A673 (cell line): ENCODE measurements around the gene DES. TPM values are rescaled to one million over a fixed set of nuclear protein-coding genes. Genes with fewer than 3 reads are reported as not detected.

Experiments
- BruUV-seq: library from RNA; stranded (reverse); fragments of 400-500 nt; replicated peaks from 2 replicates; lab custom pipeline; 2021; lab: Mats Ljungman, UMichigan
- CTCF ChIA-PET: fragments of 300-600 bp; sonication (Branson Sonifier 250); formaldehyde crosslinking; loops from one replicate; lab custom pipeline; 2022; ENCODE audit warnings: antibody characterized with exemption; lab: Charles Lee
- POLR2A ChIA-PET: fragments of 300-600 bp; sonication (Branson Sonifier 250); formaldehyde crosslinking; loops from one replicate; lab custom pipeline; 2022; ENCODE audit warnings: antibody characterized with exemption; ENCODE audit not compliant: low non-redundant PET; lab: Charles Lee
- DNase-seq: peaks from one replicate; pipeline ENCODE4 v3.0.0-alpha.2; 2015; ENCODE audit warnings: low spot score
- H3K27ac ChIP-seq: fragments of 200-600 bp; sonication (generic); 2 replicates; pipeline ENCODE4 v1.5.1; 2016; ENCODE audit warnings: mixed run types, low read depth, mild to moderate bottlenecking, mixed read lengths, antibody characterized with exemption, low read length; ENCODE audit not compliant: poor library complexity, severe bottlenecking
- H3K27me3 ChIP-seq: fragments of 200-600 bp; sonication (generic); replicated peaks from 2 replicates; pipeline ENCODE4 v1.6.1; 2017; ENCODE audit warnings: mixed run types, low read depth, mild to moderate bottlenecking, mixed read lengths, antibody characterized with exemption, low read length; ENCODE audit not compliant: insufficient read depth, poor library complexity
- H3K36me3 ChIP-seq: fragments of 200-600 bp; sonication (generic); 2 replicates; pipeline ENCODE4 v1.6.1; 2016; ENCODE audit warnings: mixed run types, mild to moderate bottlenecking, mixed read lengths, antibody characterized with exemption, low read length; ENCODE audit not compliant: insufficient read depth, poor library complexity, severe bottlenecking
- H3K4me1 ChIP-seq: fragments of 200-600 bp; sonication (generic); 2 replicates; pipeline ENCODE4 v1.6.1; 2017; ENCODE audit warnings: mixed run types, mild to moderate bottlenecking, mixed read lengths, antibody characterized with exemption, low read length; ENCODE audit not compliant: insufficient read depth, poor library complexity, severe bottlenecking
- H3K4me3 ChIP-seq: fragments of 200-600 bp; sonication (generic); 2 replicates; pipeline ENCODE4 v1.5.1; 2016; ENCODE audit warnings: low read depth, mixed run types, mild to moderate bottlenecking, mixed read lengths, low read length; ENCODE audit not compliant: poor library complexity, severe bottlenecking
- H3K9me3 ChIP-seq: fragments of 200-600 bp; sonication (generic); 2 replicates; pipeline ENCODE4 v1.6.1; 2016; ENCODE audit warnings: mixed run types, low read depth, mild to moderate bottlenecking, mixed read lengths, antibody characterized with exemption, low read length; ENCODE audit not compliant: poor library complexity, severe bottlenecking
- CTCF ChIP-seq: fragments of 300-800, 200-600 bp; sonication (generic); conservative IDR thresholded peaks from 2 replicates; pipeline ENCODE4 v1.5.1; 2017; ENCODE audit warnings: low read depth, mild to moderate bottlenecking, antibody characterized with exemption, low read length, moderate library complexity, mixed read lengths
- EZH2 ChIP-seq: fragments of 200-600 bp; sonication (generic); IDR thresholded peaks from 2 replicates; pipeline ENCODE4 v1.6.1; 2017; ENCODE audit warnings: borderline replicate concordance, low read depth, mild to moderate bottlenecking, mixed read lengths, antibody characterized with exemption, low read length; ENCODE audit not compliant: poor library complexity, severe bottlenecking
- intact Hi-C: fragments of 100-400 bp; cut with micrococcal nuclease; formaldehyde crosslinking; loops from one replicate; pipeline ENCODE4 v1.10.0; 2022; ENCODE audit not compliant: unreplicated experiment
- total RNA-seq: library from RNA; stranded (reverse); gene quantifications from 2 replicates; pipeline ENCODE4 v1.2.3, GENCODE V29; 2021

Gene DES
- total RNA-seq, 1 experiment from 2014 or later: not detected

- Histone ChIP-seq H3K36me3 (no peaks in the 10 kb centered on the region), H3K9me3 (no peaks in the 10 kb centered on the region), H3K4me3 (no peak overlapping the region), H3K4me1 (peaks cover 6% of the 10 kb centered on the region), H3K27me3 (no peaks in the 10 kb centered on the region), H3K27ac (no peak overlapping the region)
- BruUV-seq: no TSS peak
- no peak for DNase-seq
- TF ChIP-seq EZH2 (no peak), CTCF (no peak)
- POLR2A ChIA-PET: no interaction called here
- CTCF ChIA-PET: no interaction called here
- intact Hi-C loops: loop anchor here (5.0 kb wide), 1 partner anchor 242 kb away; no protein-coding TSS in a partner anchor
Observed at GRCh38 chr2:219399716-219400478, 18.3 kb upstream of the DES start.

DNA sequence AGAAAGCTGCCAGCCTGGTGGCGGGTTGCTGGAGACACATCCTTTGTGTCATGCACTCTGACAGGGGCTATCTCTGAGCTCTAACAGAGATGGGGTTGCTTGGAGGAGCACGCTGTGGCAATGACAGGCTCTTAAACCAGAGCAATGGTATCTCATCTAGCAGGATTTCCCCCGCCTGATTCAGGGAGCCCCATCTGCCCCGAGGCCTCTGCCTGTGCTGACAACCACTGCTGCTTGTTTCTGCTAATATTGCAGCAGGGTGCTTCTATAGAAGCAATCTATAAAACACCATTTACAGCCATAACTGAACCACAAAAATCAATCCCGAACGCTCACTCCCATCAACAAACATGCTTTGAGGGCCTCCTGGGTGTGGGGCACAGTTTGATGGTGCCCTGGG is 17.6 kb upstream of the DES start:
- no peak overlapping the region for H3K4me3 ChIP-seq

GRCh38 chr2:219401606-219402005 is 16.6 kb upstream of the DES start:
- DNase-seq: no peak
- TF ChIP-seq CTCF: no peak
- no peak for TF ChIP-seq EZH2
- ChIA-PET CTCF (interaction anchor here (4.3 kb wide), 1 partner anchor 128 kb away, joined by 35 read pairs; no protein-coding TSS in a partner anchor), POLR2A (no interaction called here)
- Histone ChIP-seq H3K4me1 (peaks cover 6% of the 10 kb centered on the region), H3K27me3 (no peaks in the 10 kb centered on the region), H3K4me3 (no peak overlapping the region), H3K9me3 (no peaks in the 10 kb centered on the region), H3K27ac (no peak overlapping the region), H3K36me3 (no peaks in the 10 kb centered on the region)
- intact Hi-C loops: loop anchor here (5.0 kb wide), 1 partner anchor 241 kb away; no protein-coding TSS in a partner anchor
- BruUV-seq: no TSS peak

More for the DNA sequence above, 17.6 kb upstream of the DES start:
- CTCF ChIA-PET: no interaction called here
- Histone ChIP-seq H3K27me3 (no peaks in the 10 kb centered on the region), H3K27ac (no peak overlapping the region), H3K36me3 (no peaks in the 10 kb centered on the region), H3K9me3 (no peaks in the 10 kb centered on the region), H3K4me1 (peaks cover 6% of the 10 kb centered on the region)
- no TSS peak for BruUV-seq
- DNase-seq: no peak
- POLR2A ChIA-PET: no interaction called here
- intact Hi-C loops: loop anchor here (5.0 kb wide), 1 partner anchor 242 kb away; no protein-coding TSS in a partner anchor
- TF ChIP-seq CTCF (no peak), EZH2 (no peak)
